Endothelial cell of umbilical vein (primary cell): Measurements from ENCODE around the gene NANOS1.

Experiments used
- EZH2 ChIP-seq: IDR thresholded peaks from 2 replicates; pipeline ENCODE4 v1.6.1; 2012; ENCODE audit warnings: borderline replicate concordance, low read depth, mild to moderate bottlenecking, moderate library complexity, low read length, inconsistent platforms; ENCODE audit not compliant: severe bottlenecking
- FOS ChIP-seq: IDR thresholded peaks from 2 replicates; pipeline ENCODE4 v1.6.1; 2011; ENCODE audit warnings: mild to moderate bottlenecking, low read length, moderate library complexity, borderline replicate concordance; ENCODE audit not compliant: insufficient read depth
- GATA2 ChIP-seq: IDR thresholded peaks from 2 replicates; pipeline ENCODE4 v1.7.0; 2011; ENCODE audit warnings: low read depth, mild to moderate bottlenecking, moderate library complexity, mixed read lengths, low read length; ENCODE audit not compliant: insufficient read length, insufficient read depth
- JUN ChIP-seq: IDR thresholded peaks from 2 replicates; pipeline ENCODE4 v1.6.1; 2011; ENCODE audit warnings: borderline replicate concordance, low read depth; ENCODE audit not compliant: insufficient read length, insufficient read depth
- MYC ChIP-seq: IDR thresholded peaks from one replicate; pipeline ENCODE4 v1.6.1; 2011; ENCODE audit warnings: mild to moderate bottlenecking, low read depth, low read length
- POLR2A ChIP-seq: IDR thresholded peaks from 2 replicates; pipeline ENCODE4 v1.6.1; 2012; ENCODE audit warnings: low read depth, mild to moderate bottlenecking, control low read depth, low read length
- POLR2AphosphoS5 ChIP-seq: IDR thresholded peaks from 2 replicates; pipeline ENCODE4 v1.6.1; 2012; ENCODE audit warnings: low read depth, mild to moderate bottlenecking, control low read depth, low read length, moderate library complexity; ENCODE audit not compliant: insufficient read depth
- TF ChIP-seq, protein P1 (sequence below), 2 donors: IDR thresholded peaks; 1 replicate in 1 of 2; 2 replicates in 1 of 2; pipeline ENCODE4 v1.5.1; 2011; ENCODE audit warnings: low read length in 2 of 2, mild to moderate bottlenecking in 2 of 2, moderate library complexity in 2 of 2, control low read depth in 1 of 2, inconsistent platforms in 1 of 2, low read depth in 1 of 2; ENCODE audit not compliant: insufficient read depth in 1 of 2; ENCODE audit errors: extremely low read depth in 1 of 2
- TF ChIP-seq, protein P2 (sequence below): IDR thresholded peaks from 2 replicates; pipeline ENCODE4 v1.6.1; 2011; ENCODE audit not compliant: insufficient read depth, insufficient read length

DNA sequence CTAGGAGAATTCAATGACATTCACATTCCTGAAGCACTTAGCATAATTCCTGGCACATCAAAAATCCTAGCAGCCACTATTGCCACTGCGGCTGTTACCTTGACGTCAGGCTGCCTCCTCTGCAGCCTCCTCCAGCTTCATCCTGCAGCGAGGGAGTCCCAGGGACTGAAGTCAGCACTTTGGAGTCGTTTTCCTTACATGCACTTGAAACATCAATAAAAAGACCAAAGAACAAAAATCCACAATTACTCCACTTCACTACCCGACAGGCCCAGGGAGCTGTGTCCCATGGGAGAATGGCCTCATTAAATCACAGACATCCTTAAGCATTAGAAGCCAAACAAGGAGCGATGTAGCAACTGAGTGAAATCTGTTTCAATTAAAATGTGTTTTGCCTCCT is 48.6 kb upstream of the NANOS1 start:
- TF ChIP-seq, protein P1, sequence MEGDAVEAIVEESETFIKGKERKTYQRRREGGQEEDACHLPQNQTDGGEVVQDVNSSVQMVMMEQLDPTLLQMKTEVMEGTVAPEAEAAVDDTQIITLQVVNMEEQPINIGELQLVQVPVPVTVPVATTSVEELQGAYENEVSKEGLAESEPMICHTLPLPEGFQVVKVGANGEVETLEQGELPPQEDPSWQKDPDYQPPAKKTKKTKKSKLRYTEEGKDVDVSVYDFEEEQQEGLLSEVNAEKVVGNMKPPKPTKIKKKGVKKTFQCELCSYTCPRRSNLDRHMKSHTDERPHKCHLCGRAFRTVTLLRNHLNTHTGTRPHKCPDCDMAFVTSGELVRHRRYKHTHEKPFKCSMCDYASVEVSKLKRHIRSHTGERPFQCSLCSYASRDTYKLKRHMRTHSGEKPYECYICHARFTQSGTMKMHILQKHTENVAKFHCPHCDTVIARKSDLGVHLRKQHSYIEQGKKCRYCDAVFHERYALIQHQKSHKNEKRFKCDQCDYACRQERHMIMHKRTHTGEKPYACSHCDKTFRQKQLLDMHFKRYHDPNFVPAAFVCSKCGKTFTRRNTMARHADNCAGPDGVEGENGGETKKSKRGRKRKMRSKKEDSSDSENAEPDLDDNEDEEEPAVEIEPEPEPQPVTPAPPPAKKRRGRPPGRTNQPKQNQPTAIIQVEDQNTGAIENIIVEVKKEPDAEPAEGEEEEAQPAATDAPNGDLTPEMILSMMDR (IDR thresholded peaks at IDR 0.05; ENCODE audit: extremely low read depth in 1 of 2, insufficient read depth in 1 of 2, low read depth in 1 of 2, low read length in 2 of 2) = no peak
- TF ChIP-seq POLR2AphosphoS5 = no peak
- TF ChIP-seq POLR2A = no peak
- no peak for TF ChIP-seq JUN
- no peak for TF ChIP-seq EZH2
- no peak for TF ChIP-seq MYC
- no peak for TF ChIP-seq FOS
- TF ChIP-seq, protein P2, sequence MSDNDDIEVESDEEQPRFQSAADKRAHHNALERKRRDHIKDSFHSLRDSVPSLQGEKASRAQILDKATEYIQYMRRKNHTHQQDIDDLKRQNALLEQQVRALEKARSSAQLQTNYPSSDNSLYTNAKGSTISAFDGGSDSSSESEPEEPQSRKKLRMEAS = no peak
- TF ChIP-seq GATA2 = no peak
